H1 (cell line): ENCODE results near the gene MSTN. TPM values are rescaled to one million over a fixed set of nuclear protein-coding genes. Genes with fewer than 3 reads are reported as not detected.

ENCODE experiments used
- CTCF ChIA-PET: fragments of 300-600 bp; sonication (Branson Sonifier 250); formaldehyde crosslinking; loops from one replicate; lab custom pipeline; 2021; ENCODE audit not compliant: partially characterized antibody; lab: Charles Lee
- POLR2A ChIA-PET: fragments of 300-600 bp; sonication (Branson Sonifier 250); formaldehyde crosslinking; loops from one replicate; lab custom pipeline; 2021; ENCODE audit warnings: inconsistent platforms; ENCODE audit not compliant: partially characterized antibody; lab: Charles Lee
- DNase-seq, 2 experiments: peaks; one replicate each; pipeline versions ENCODE4 v3.0.0 to v3.0.0-alpha.2; 2010 to 2022; ENCODE audit warnings: low spot score in 2 of 2, low read depth in 1 of 2, mixed read lengths in 1 of 2
- FAIRE-seq: peaks from 2 replicates; lab custom pipeline; 2011; peaks lifted over from hg19 to GRCh38; lab: Jason Lieb, UNC
- H2AFZ ChIP-seq: 2 replicates; pipeline ENCODE4 v1.8.1; 2012; ENCODE audit warnings: low read length, inconsistent platforms
- H2AK5ac ChIP-seq: 2 replicates; pipeline ENCODE4 v1.6.1; 2013; ENCODE audit warnings: low read depth, low read length
- H2BK120ac ChIP-seq: replicated peaks from 2 replicates; pipeline ENCODE3; 2013; ENCODE audit warnings: low read depth, low read length, inconsistent platforms
- H2BK12ac ChIP-seq: 2 replicates; pipeline ENCODE4 v1.6.1; 2013; ENCODE audit warnings: low read depth, low read length
- H2BK15ac ChIP-seq: 2 replicates; pipeline ENCODE4 v1.6.1; 2013; ENCODE audit warnings: low read length
- H2BK20ac ChIP-seq: 2 replicates; pipeline ENCODE4 v1.6.1; 2013; ENCODE audit warnings: low read length
- H2BK5ac ChIP-seq: 2 replicates; pipeline ENCODE4 v1.6.1; 2013; ENCODE audit warnings: low read depth, low read length
- H3K14ac ChIP-seq: 2 replicates; pipeline ENCODE4 v1.6.1; 2013; ENCODE audit warnings: inconsistent platforms; ENCODE audit not compliant: insufficient read length
- H3K18ac ChIP-seq: 2 replicates; pipeline ENCODE4 v1.6.1; 2013; ENCODE audit warnings: low read length; ENCODE audit errors: extremely low read depth
- H3K23ac ChIP-seq: 2 replicates; pipeline ENCODE4 v1.6.1; 2013; ENCODE audit warnings: inconsistent platforms; ENCODE audit not compliant: insufficient read length
- H3K23me2 ChIP-seq: 2 replicates; pipeline ENCODE4 v1.6.1; 2013; ENCODE audit warnings: low read depth, low read length
- H3K27ac ChIP-seq: 2 replicates; pipeline ENCODE4 v1.6.1; 2011; ENCODE audit warnings: low read depth, low read length, inconsistent platforms
- H3K27me3 ChIP-seq, 4 experiments: replicated peaks in 1 of 4; 1 replicate in 1 of 4; 2 replicates in 3 of 4; pipeline versions ENCODE4 v1.6.1 to v1.8.1; 2011 to 2013; ENCODE audit warnings: low read length in 3 of 4, mild to moderate bottlenecking in 3 of 4, inconsistent platforms in 2 of 4, mixed read lengths in 2 of 4, moderate library complexity in 1 of 4; ENCODE audit not compliant: control insufficient read depth in 3 of 4, insufficient read depth in 3 of 4; ENCODE audit errors: extremely low read depth in 1 of 4
- H3K36me3 ChIP-seq, 4 experiments: 2 replicates each; pipeline versions ENCODE4 v1.6.1 to v1.8.1; 2011 to 2013; ENCODE audit warnings: mild to moderate bottlenecking in 4 of 4, low read length in 3 of 4, moderate library complexity in 2 of 4, control low read depth in 1 of 4, inconsistent platforms in 1 of 4; ENCODE audit not compliant: insufficient read depth in 4 of 4, control insufficient read depth in 2 of 4
- H3K4ac ChIP-seq: replicated peaks from 2 replicates; pipeline ENCODE3; 2013; ENCODE audit warnings: low read length, low read depth, mixed read lengths, inconsistent platforms; ENCODE audit not compliant: insufficient read length
- H3K4me1 ChIP-seq, 4 experiments: replicated peaks in 1 of 4; 1 replicate in 1 of 4; 2 replicates in 3 of 4; pipeline versions ENCODE4 v1.6.1 to v1.8.1; 2011 to 2013; ENCODE audit warnings: low read length in 3 of 4, inconsistent platforms in 2 of 4, mixed read lengths in 1 of 4; ENCODE audit not compliant: insufficient read depth in 4 of 4, control insufficient read depth in 3 of 4
- H3K4me2 ChIP-seq, 2 experiments: 2 replicates each; pipeline versions ENCODE4 v1.6.1 to v1.8.1; 2011 to 2013; ENCODE audit warnings: low read depth in 2 of 2, low read length in 2 of 2, control low read depth in 1 of 2, inconsistent platforms in 1 of 2, mild to moderate bottlenecking in 1 of 2; ENCODE audit not compliant: insufficient read depth in 1 of 2
- H3K4me3 ChIP-seq, 4 experiments: fragments of 200-600, 300-600 bp in 1 of 4; sonication (generic), shearing (Covaris generic), sonication (Bioruptor Twin) in 1 of 4; 2 replicates each; pipeline versions ENCODE4 v1.5.1 to v1.8.1; 2011 to 2016; ENCODE audit warnings: low read length in 4 of 4, low read depth in 3 of 4, control low read depth in 2 of 4, inconsistent platforms in 2 of 4, mild to moderate bottlenecking in 2 of 4, mixed read lengths in 1 of 4, moderate library complexity in 1 of 4; ENCODE audit not compliant: insufficient read depth in 2 of 4; ENCODE audit errors: extremely low read depth in 1 of 4
- H3K56ac ChIP-seq: replicated peaks from 2 replicates; pipeline ENCODE3; 2013; ENCODE audit warnings: low read depth, mild to moderate bottlenecking, mixed read lengths, low read length, inconsistent platforms; ENCODE audit not compliant: insufficient read length
- H3K79me1 ChIP-seq: 2 replicates; pipeline ENCODE4 v1.6.1; 2013; ENCODE audit warnings: low read depth, low read length, control low read depth
- H3K79me2 ChIP-seq, 2 experiments: 2 replicates each; pipeline versions ENCODE4 v1.6.1 to v1.8.1; 2012 to 2013; ENCODE audit warnings: low read length in 2 of 2, mild to moderate bottlenecking in 2 of 2, inconsistent platforms in 1 of 2; ENCODE audit not compliant: insufficient read depth in 2 of 2, control insufficient read depth in 1 of 2
- H3K9ac ChIP-seq, 4 experiments: replicated peaks in 1 of 4; 1 replicate in 1 of 4; 2 replicates in 3 of 4; pipeline versions ENCODE4 v1.6.1 to v1.8.1; 2011 to 2013; ENCODE audit warnings: low read depth in 3 of 4, low read length in 3 of 4, control low read depth in 2 of 4, mild to moderate bottlenecking in 2 of 4, moderate library complexity in 2 of 4, inconsistent platforms in 1 of 4; ENCODE audit errors: extremely low read depth in 1 of 4
- H3K9me3 ChIP-seq, 2 experiments: 2 replicates each; pipeline versions ENCODE4 v1.6.1 to v1.8.1; 2012 to 2013; ENCODE audit warnings: mild to moderate bottlenecking in 2 of 2, moderate library complexity in 2 of 2, control low read depth in 1 of 2, inconsistent platforms in 1 of 2, low read depth in 1 of 2, low read length in 1 of 2, mixed read lengths in 1 of 2; ENCODE audit not compliant: insufficient read depth in 2 of 2
- H4K20me1 ChIP-seq, 2 experiments: replicated peaks in 1 of 2; 2 replicates each; pipeline versions ENCODE3 to v1.8.1; 2011 to 2013; ENCODE audit warnings: inconsistent platforms in 2 of 2, low read length in 2 of 2, mild to moderate bottlenecking in 1 of 2; ENCODE audit not compliant: insufficient read depth in 2 of 2, control insufficient read depth in 1 of 2
- H4K5ac ChIP-seq: 2 replicates; pipeline ENCODE4 v1.6.1; 2013; ENCODE audit warnings: low read length, low read depth, mixed read lengths, inconsistent platforms; ENCODE audit not compliant: insufficient read length
- H4K8ac ChIP-seq: 2 replicates; pipeline ENCODE4 v1.8.0; 2013; ENCODE audit warnings: mild to moderate bottlenecking, moderate library complexity, low read length, inconsistent platforms; ENCODE audit not compliant: insufficient read depth; ENCODE audit errors: extremely low read depth
- H4K91ac ChIP-seq: replicated peaks from 2 replicates; pipeline ENCODE3; 2013; ENCODE audit warnings: low read length, mixed read lengths, inconsistent platforms; ENCODE audit not compliant: insufficient read length
- NRF1 ChIP-seq: IDR thresholded peaks from 2 replicates; pipeline ENCODE4 v1.6.1; 2011; ENCODE audit warnings: mild to moderate bottlenecking, low read depth, low read length, improper control_type of control experiment
- RAD21 ChIP-seq, 2 experiments: IDR thresholded peaks in 1 of 2; conservative IDR thresholded peaks in 1 of 2; 2 replicates each; pipeline ENCODE4 v1.6.1; 2011; ENCODE audit warnings: low read depth in 2 of 2, low read length in 2 of 2, improper control_type of control experiment in 1 of 2, inconsistent platforms in 1 of 2, mild to moderate bottlenecking in 1 of 2, moderate library complexity in 1 of 2
- WGBS, 2 experiments: shearing (Covaris generic) in 1 of 2; methylation state at CpG; one replicate each; pipeline versions ENCODE4 v1.1.6 to v1.1.7; 2013 to 2015; ENCODE audit warnings: low lambda C conversion rate in 2 of 2, mixed read lengths in 2 of 2, inconsistent platforms in 1 of 2, low coverage in 1 of 2, missing lambda C conversion rate in 1 of 2; ENCODE audit not compliant: insufficient replicate concordance in 2 of 2, insufficient coverage in 1 of 2, insufficient read length in 1 of 2; ENCODE audit errors: extremely low coverage in 1 of 2, missing lambda C conversion rate in 1 of 2; 5-methylcytosine and 5-hydroxymethylcytosine counted together
- polyA plus RNA-seq, 7 experiments: library from polyadenylated mRNA; depleted of rRNA in 3 of 7; stranded (reverse) in 5 of 7; unstranded in 2 of 7; fragments of >200 nt in 5 of 7; fragments of 200-250 nt in 2 of 7; gene quantifications; 1 replicate in 5 of 7; 2 replicates in 1 of 7; 4 replicates in 1 of 7; pipeline versions ENCODE4 v1.2.1 to v1.2.3, GENCODE V29; 2011 to 2013; ENCODE audit warnings: missing spikeins in 2 of 7, mixed read lengths in 2 of 7
- total RNA-seq: library from RNA; stranded (reverse); fragmentation: NEBNext Ultra II Directional; extraction: Animal tissue kit (Norgen Biotek cat#: 25700); gene quantifications from 2 replicates; pipeline ENCODE4 v1.2.1, GENCODE V29; 2021
- TF ChIP-seq, protein P1 (sequence below), 3 experiments: IDR thresholded peaks; 1 replicate in 2 of 3; 2 replicates in 1 of 3; pipeline versions ENCODE4 v1.5.1 to v1.6.1; 2011; ENCODE audit warnings: low read length in 3 of 3, mild to moderate bottlenecking in 3 of 3, inconsistent platforms in 2 of 3, low read depth in 1 of 3, moderate library complexity in 1 of 3; ENCODE audit not compliant: insufficient read depth in 1 of 3; ENCODE audit errors: control extremely low read depth in 1 of 3

MSTN gene
- total and polyA plus RNA-seq, 2 of the 8 experiments (the other 6 are each of a cell fraction or from before 2014, with no cell fraction given): not detected

DNA sequence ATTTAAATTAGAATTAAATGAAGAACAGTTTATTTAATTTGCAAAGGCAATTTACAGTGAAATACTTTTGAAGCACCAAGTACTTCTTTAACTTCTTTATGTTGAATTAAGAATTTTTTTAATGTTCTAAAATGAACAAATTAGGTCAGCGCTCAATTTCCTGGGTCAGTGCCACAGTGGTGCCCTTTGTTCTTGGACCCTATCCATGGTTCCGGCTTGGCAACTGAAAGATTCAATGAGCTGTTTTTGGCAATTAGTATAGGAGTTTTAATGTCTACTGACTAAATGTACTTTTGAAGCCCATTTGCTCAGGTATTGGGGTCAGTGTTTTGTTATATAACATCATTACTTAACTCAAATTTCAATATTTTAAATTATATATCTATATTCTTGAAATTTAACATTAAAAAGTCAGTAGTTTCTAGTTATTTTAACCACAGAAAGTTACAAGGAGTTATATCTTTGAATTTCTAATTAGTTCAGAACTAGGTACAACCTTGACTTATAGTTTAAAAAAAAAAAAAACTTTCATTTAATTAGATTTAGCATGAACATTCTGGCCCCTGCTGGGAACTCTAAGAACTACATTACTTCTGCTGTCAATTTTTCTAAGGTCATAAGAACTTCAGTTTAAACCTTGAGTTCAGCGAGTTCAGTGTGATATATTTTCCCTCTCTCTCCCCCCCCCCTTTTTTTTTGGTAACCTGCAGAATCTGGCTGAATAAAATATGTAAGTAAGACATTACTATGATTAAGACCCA, 7.6 kb upstream of the MSTN start:
- no peak for FAIRE-seq
- DNase-seq: no peak

More for the DNA sequence above, 7.6 kb upstream of the MSTN start:
- Histone ChIP-seq H2BK15ac (no peak overlapping the region), H4K20me1 (no peaks in the 10 kb centered on the region), H2AFZ (no peak overlapping the region), H3K23me2 (no peaks in the 10 kb centered on the region), H3K27ac (no peak overlapping the region), H3K79me1 (no peaks in the 10 kb centered on the region), H4K5ac (no peak overlapping the region), H2BK120ac (no peak overlapping the region), H3K56ac (no peak overlapping the region), H4K8ac (no peak overlapping the region), H2BK12ac (no peak overlapping the region), H3K4me1 (no peaks in the 10 kb centered on the region), H4K91ac (no peak overlapping the region), H3K36me3 (no peaks in the 10 kb centered on the region), H3K79me2 (no peaks in the 10 kb centered on the region), H3K27me3 (no peaks in the 10 kb centered on the region), H3K4ac (no peak overlapping the region), H2BK5ac (no peak overlapping the region), H2AK5ac (no peak overlapping the region), H3K23ac (no peak overlapping the region), H3K4me3 (no peak overlapping the region), H2BK20ac (no peak overlapping the region), H3K18ac (no peak overlapping the region), H3K9me3 (no peaks in the 10 kb centered on the region), H3K9ac (no peak overlapping the region), H3K14ac (no peak overlapping the region), H3K4me2 (no peak overlapping the region)
- WGBS, 2 experiments: 46% methylated on average over 3 of the region's 3 CpGs; no CpG with 5 or more reads in 1 of the 2 experiments
- ChIA-PET CTCF (interaction anchor here (0.8 to 3.2 kb wide), 4 partner anchors 12 to 409 kb away, joined by 3 to 26 read pairs (median 8); partner anchors contain the start of gene ASNSD1), POLR2A (no interaction called here)
- TF ChIP-seq, protein P1, sequence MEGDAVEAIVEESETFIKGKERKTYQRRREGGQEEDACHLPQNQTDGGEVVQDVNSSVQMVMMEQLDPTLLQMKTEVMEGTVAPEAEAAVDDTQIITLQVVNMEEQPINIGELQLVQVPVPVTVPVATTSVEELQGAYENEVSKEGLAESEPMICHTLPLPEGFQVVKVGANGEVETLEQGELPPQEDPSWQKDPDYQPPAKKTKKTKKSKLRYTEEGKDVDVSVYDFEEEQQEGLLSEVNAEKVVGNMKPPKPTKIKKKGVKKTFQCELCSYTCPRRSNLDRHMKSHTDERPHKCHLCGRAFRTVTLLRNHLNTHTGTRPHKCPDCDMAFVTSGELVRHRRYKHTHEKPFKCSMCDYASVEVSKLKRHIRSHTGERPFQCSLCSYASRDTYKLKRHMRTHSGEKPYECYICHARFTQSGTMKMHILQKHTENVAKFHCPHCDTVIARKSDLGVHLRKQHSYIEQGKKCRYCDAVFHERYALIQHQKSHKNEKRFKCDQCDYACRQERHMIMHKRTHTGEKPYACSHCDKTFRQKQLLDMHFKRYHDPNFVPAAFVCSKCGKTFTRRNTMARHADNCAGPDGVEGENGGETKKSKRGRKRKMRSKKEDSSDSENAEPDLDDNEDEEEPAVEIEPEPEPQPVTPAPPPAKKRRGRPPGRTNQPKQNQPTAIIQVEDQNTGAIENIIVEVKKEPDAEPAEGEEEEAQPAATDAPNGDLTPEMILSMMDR (IDR thresholded peaks at IDR 0.05; ENCODE audit: control extremely low read depth in 1 of 3, insufficient read depth in 1 of 3, low read depth in 1 of 3, low read length in 3 of 3): peak in 2 of 3 experiments; percentile 20 to 39; a peak in 2 of 4 replicates
- no peak for TF ChIP-seq NRF1
- peak; percentile 64 to 66 for TF ChIP-seq RAD21 (IDR thresholded peaks at IDR 0.05 in 1 of 2, conservative IDR thresholded peaks at IDR 0.05 in 1 of 2; ENCODE audit: low read depth in 2 of 2, low read length in 2 of 2)
